ENCODE measurements around the gene PGAP1.

The PGAP1 gene

DNA sequence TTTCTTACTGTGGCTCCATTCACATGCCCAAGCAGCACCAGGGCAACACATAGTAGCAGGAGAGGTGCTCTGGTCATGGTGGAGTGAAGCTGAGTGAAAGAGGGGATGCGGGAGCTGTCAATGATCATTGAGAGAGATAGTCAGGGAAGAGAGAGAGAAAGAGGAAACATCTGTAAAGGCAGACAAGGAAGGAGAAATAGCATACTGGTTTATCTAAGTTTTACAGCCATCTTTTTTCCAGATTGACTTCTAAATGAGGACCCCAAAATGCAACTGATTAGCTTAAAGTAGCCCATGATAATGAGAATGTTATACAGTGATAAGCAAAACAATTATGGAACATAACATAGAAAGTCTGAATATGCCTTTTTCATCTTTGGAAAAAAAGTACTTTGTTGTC lies 117.2 kb downstream of the PGAP1 start, which contains the start of gene C2orf66:
TSS of gene C2orf66 (minus strand) at position 96 of the 400 bp plus-strand sequence. CDS start at position 77, 19 bp downstream.
- FAIRE-seq (no peak), DNase-seq (ENCODE audit: insufficient read length, low spot score) (no peak)
- no peak for TF ChIP-seq CTCF (IDR thresholded peaks at IDR 0.05; ENCODE audit: insufficient read depth, missing control alignments)

- peak; percentile 18 for TF ChIP-seq CTCF (IDR thresholded peaks at IDR 0.05; ENCODE audit: insufficient read depth, missing control alignments)
- no peak for FAIRE-seq
- no peak for DNase-seq (ENCODE audit: insufficient read length, low spot score)
Observed at GRCh38 chr2:196808083-196808665, 118.3 kb downstream of the PGAP1 start.

- FAIRE-seq = no peak
- DNase-seq (ENCODE audit: insufficient read length, low spot score) = no peak
- TF ChIP-seq CTCF (IDR thresholded peaks at IDR 0.05; ENCODE audit: insufficient read depth, missing control alignments) = no peak
Observed at GRCh38 chr2:196804381-196804780, 122.1 kb downstream of the PGAP1 start.

- no peak for TF ChIP-seq CTCF (IDR thresholded peaks at IDR 0.05; ENCODE audit: insufficient read depth, missing control alignments)
- DNase-seq (ENCODE audit: insufficient read length, low spot score) (no peak), FAIRE-seq (no peak)
Observed at GRCh38 chr2:196802401-196802800, 124.1 kb downstream of the PGAP1 start.

DNA sequence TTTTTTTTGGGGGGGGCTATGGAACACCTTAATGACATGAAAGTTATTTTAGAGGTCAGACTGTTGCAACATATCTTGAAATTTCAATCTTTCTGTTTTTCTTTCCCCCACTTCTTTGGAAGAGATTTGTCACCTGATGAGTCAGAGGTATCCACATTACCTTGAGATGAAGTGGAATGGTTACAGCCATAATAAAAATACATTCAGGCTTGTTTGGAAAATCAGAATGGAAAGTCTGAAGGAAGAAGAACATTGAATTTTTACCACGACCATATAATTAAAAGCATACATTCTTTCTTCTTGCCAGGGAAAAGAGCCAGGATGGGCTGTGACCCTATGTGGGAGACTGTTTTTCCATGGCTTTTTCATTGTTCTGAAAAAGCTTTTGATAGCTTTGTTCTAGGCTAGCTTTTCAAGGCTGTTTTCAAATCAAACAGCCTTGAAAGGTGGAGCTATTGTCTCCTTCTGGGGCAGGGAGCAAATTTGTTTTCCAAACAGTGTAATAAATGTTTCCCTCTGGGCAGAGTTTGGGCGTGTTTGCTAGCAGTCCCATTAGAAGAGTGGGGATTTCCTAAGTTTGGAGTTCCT lies 124.7 kb downstream of the PGAP1 start:
- no peak for FAIRE-seq

DNA sequence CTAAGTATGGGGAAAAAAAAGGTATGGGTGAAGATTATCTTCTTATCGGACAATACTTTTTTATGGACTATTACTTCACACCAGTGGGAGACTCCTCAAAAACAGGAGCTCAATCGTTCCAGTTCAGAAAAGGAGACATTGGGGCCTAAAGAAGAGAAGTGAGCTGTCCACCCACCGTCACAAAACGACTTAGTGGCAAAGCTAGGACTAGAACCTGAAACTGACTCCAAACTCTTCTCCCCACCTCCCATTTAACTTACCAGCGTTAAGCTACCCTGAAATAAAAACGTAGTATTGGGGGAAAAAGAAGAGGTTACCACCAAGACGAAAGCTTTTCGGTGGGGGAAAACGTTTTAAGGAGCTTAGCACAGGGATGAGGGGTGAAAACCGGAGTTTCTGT lies 127.5 kb downstream of the PGAP1 start:
- no peak for TF ChIP-seq CTCF (IDR thresholded peaks at IDR 0.05; ENCODE audit: insufficient read depth, missing control alignments)
- no peak for DNase-seq (ENCODE audit: insufficient read length, low spot score)
- no peak for FAIRE-seq

More for the DNA sequence above, 124.7 kb downstream of the PGAP1 start:
- DNase-seq (ENCODE audit: insufficient read length, low spot score) = no peak
- TF ChIP-seq CTCF (IDR thresholded peaks at IDR 0.05; ENCODE audit: insufficient read depth, missing control alignments) = no peak

- TF ChIP-seq CTCF (IDR thresholded peaks at IDR 0.05; ENCODE audit: insufficient read depth, missing control alignments) = no peak
- DNase-seq (ENCODE audit: insufficient read length, low spot score) = no peak
- no peak for FAIRE-seq
Observed at GRCh38 chr2:196792865-196793264, 133.6 kb downstream of the PGAP1 start.

Measured in D721Med (cell line).